Mammary epithelial cell (primary cell): ENCODE data around the gene CD34.

Experiments used
- CTCF ChIP-seq, 2 donors: IDR thresholded peaks in 1 of 2; conservative IDR thresholded peaks in 1 of 2; 2 replicates each; pipeline ENCODE4 v1.5.1; 2011 to 2012; ENCODE audit warnings: inconsistent platforms in 2 of 2, low read length in 2 of 2, mild to moderate bottlenecking in 2 of 2, control low read depth in 1 of 2, low read depth in 1 of 2; ENCODE audit not compliant: insufficient read depth in 1 of 2; ENCODE audit errors: extremely low read depth in 1 of 2
- EZH2 ChIP-seq: IDR thresholded peaks from 2 replicates; pipeline ENCODE4 v1.6.1; 2012; ENCODE audit warnings: low read length, inconsistent platforms, borderline replicate concordance

GRCh38 chr1:207833956-207834660 is 76.8 kb downstream of the CD34 start:
- TF ChIP-seq EZH2 (no peak), CTCF (conservative IDR thresholded peaks at IDR 0.05 in 1 of 2, IDR thresholded peaks at IDR 0.05 in 1 of 2; ENCODE audit: extremely low read depth in 1 of 2, insufficient read depth in 1 of 2, low read depth in 1 of 2, low read length in 2 of 2) (no peak)
